ACC112 (cell line): ENCODE data around the gene CDS2.

Source experiments
- H2AFZ ChIP-seq: fragments of 200-600 bp; sonication (generic); one replicate; pipeline ENCODE4 v1.6.0; 2017; ENCODE audit warnings: antibody characterized with exemption, low read length; ENCODE audit not compliant: unreplicated experiment
- H3K27ac ChIP-seq: fragments of 200-600 bp; sonication (generic); 2 replicates; pipeline ENCODE4 v1.5.1; 2014; ENCODE audit warnings: low read depth, mild to moderate bottlenecking, antibody characterized with exemption, low read length, moderate library complexity
- H3K27me3 ChIP-seq: fragments of 200-600 bp; sonication (generic); 2 replicates; pipeline ENCODE4 v1.6.1; 2014; ENCODE audit warnings: mild to moderate bottlenecking, antibody characterized with exemption, low read length, moderate library complexity, mixed read lengths; ENCODE audit not compliant: insufficient read depth
- H3K36me3 ChIP-seq: fragments of 200-600 bp; sonication (generic); 2 replicates; pipeline ENCODE4 v1.6.1; 2016; ENCODE audit warnings: mild to moderate bottlenecking, antibody characterized with exemption, low read length, moderate library complexity, mixed read lengths; ENCODE audit not compliant: insufficient read depth
- H3K4me1 ChIP-seq: fragments of 200-600 bp; sonication (generic); one replicate; pipeline ENCODE4 v1.6.1; 2016; ENCODE audit warnings: low read length, mixed read lengths; ENCODE audit not compliant: insufficient read depth, unreplicated experiment, control insufficient read depth
- H3K4me3 ChIP-seq: fragments of 200-600 bp; sonication (generic); 2 replicates; pipeline ENCODE4 v1.5.1; 2014; ENCODE audit warnings: mild to moderate bottlenecking, low read depth, low read length
- H3K79me2 ChIP-seq: fragments of 200-600 bp; sonication (generic); one replicate; pipeline ENCODE4 v1.6.0; 2016; ENCODE audit warnings: low read length; ENCODE audit not compliant: control insufficient read depth, unreplicated experiment, insufficient read depth

The CDS2 gene

DNA sequence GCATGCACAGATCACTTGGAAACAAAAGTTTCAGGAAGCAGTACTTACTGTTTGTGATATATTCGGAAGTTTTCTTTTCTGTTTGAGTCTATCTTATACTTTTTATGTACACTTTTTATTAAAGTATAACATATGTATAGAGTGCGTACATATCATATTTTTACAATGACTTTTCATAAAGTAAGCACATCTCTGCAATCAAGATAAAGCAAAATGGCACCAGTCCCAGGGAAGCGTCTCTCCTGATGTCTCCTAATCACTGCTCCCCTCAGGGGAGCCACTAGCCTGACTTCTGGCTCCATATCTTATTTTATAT, 26.3 kb downstream of the CDS2 start:
- H3K79me2 ChIP-seq = peaks cover 36% of the 10 kb centered on the region
- no peak overlapping the region for H3K4me3 ChIP-seq
- H3K27me3 ChIP-seq = no peaks in the 10 kb centered on the region
- no peak overlapping the region for H3K27ac ChIP-seq
- H3K36me3 ChIP-seq = no peaks in the 10 kb centered on the region
- H2AFZ ChIP-seq = no peak overlapping the region
- H3K4me1 ChIP-seq = peaks cover 32% of the 10 kb centered on the region

DNA sequence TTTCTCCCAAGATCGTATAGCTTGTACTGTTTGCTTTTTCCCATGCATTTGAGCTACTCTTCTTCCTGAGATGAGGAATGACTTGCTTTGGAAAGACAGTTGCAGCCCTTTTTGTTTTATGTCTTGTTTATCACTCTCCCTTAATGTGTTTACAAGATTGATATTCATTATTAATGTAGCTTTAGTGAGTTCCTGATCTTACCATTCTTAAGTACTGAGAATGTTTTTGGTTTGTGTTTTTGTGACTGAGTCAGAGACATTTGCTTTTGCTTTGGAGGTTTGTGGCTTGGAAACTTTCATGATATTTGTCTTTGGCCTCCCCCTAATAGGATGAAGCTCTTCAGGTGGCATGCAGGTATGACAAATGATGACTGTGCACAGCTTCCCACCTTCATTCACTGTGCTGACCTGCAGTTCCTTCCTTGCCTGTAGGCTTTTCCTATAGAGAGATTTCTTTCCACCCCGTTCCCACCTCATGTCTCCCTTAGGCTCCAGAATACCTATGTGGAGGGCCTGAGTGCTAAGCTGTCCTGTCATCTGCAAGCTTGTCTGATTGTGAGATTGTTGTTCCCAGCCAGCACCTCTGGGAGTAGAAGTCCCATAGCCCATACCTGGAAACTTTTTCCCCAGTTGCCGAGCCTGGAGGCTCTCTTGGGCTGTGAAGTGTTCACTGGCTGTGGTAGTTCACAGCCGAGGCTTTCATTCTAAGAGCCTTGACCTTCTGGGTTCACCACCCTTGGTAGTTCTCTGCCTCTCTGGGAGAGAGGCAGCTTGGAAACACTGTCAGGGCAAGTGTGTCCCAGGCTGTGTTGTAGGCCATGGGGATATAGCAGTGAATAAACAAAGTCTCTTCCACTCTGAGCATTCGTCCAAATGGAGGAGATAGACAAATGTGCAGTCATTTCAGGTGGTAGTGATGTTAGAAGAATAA, 27.1 kb downstream of the CDS2 start:
- Histone ChIP-seq H3K36me3 (no peaks in the 10 kb centered on the region), H3K27me3 (no peaks in the 10 kb centered on the region), H3K27ac (no peak overlapping the region), H3K4me3 (no peak overlapping the region), H3K79me2 (peaks cover 43% of the 10 kb centered on the region), H3K4me1 (peaks cover 32% of the 10 kb centered on the region), H2AFZ (no peak overlapping the region)

DNA sequence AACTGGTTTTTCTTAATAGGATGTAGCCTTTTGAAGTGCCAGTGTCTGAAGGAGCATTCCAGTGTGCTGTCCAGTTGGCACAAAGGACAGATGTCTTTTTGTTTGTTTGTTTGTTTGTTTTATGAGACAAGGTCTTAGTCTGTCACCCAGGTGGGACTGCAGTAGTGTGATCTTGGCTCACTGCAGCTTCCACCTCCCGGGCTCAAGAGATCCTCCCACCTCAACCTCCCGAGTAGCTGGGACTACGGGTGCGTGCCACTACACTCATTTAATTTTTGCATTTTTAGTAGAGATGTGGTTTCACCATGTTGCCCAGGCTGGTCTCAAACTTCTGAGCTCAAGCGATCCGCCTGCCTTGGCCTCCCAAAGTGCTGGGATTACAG, 27.7 kb downstream of the CDS2 start:
- H3K27me3 ChIP-seq = no peaks in the 10 kb centered on the region
- no peak overlapping the region for H2AFZ ChIP-seq
- H3K79me2 ChIP-seq = peaks cover 43% of the 10 kb centered on the region
- no peak overlapping the region for H3K4me3 ChIP-seq
- no peak overlapping the region for H3K27ac ChIP-seq
- peaks cover 32% of the 10 kb centered on the region for H3K4me1 ChIP-seq
- no peaks in the 10 kb centered on the region for H3K36me3 ChIP-seq

GRCh38 chr20:5155404-5155803, 28.6 kb downstream of the CDS2 start:
- H3K27ac ChIP-seq = no peak overlapping the region
- H2AFZ ChIP-seq = no peak overlapping the region
- peaks cover 31% of the 10 kb centered on the region for H3K4me1 ChIP-seq
- H3K4me3 ChIP-seq = no peak overlapping the region
- H3K27me3 ChIP-seq = no peaks in the 10 kb centered on the region
- H3K36me3 ChIP-seq = no peaks in the 10 kb centered on the region
- peaks cover 42% of the 10 kb centered on the region for H3K79me2 ChIP-seq

DNA sequence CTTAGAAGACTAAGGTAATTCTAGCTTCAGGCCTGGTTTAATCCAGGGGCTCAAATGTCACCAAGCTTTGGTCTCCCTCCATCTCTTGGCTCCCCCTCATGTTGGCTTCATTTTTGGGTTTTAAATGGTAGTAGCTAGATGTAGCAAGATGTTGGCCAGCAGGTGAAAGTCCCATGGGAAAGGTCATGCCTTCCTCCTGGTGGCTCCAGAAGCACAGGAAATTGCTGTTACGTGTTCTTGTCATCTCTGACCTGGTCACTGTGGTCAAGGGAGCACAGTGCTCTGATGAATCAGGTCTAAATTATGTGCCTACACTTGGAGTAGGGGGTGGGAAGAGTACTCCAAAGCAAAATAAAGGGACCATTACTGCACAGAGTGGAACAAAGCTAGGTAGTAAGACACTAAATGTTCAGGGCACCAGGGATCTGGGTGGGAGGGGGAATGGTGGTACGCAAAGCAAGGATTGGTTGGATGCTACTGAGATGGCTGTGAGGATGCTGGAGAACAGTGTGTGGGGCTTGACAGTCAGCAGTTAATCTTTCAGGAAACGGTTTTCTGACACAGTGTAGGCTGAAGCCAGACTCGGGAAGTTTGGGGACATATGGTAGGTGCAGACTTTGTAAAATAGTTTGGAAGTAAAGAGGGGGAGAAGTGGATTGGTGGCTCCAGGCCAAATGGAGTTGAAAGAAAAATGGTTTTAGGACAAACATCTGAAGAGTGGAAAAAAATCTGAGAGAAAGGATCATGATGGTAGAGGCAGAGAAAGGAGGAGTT, 30.1 kb downstream of the CDS2 start:
- peaks cover 34% of the 10 kb centered on the region for H3K4me1 ChIP-seq
- H3K27ac ChIP-seq = peak overlapping the region; percentile 21; the same call in 1 of the 2 replicates
- H3K36me3 ChIP-seq = no peaks in the 10 kb centered on the region
- H3K27me3 ChIP-seq = no peaks in the 10 kb centered on the region
- H3K4me3 ChIP-seq = peak overlapping the region; percentile 10; the same call in 1 of the 2 replicates
- H2AFZ ChIP-seq = no peak overlapping the region
- peaks cover 48% of the 10 kb centered on the region for H3K79me2 ChIP-seq

- Histone ChIP-seq H3K36me3 (no peaks in the 10 kb centered on the region), H3K27me3 (no peaks in the 10 kb centered on the region), H3K4me1 (peaks cover 29% of the 10 kb centered on the region), H2AFZ (no peak overlapping the region), H3K27ac (no peak overlapping the region), H3K79me2 (peaks cover 40% of the 10 kb centered on the region), H3K4me3 (no peak overlapping the region)
These were observed 33.1 kb downstream of the CDS2 start for GRCh38 chr20:5159928-5160327.

DNA sequence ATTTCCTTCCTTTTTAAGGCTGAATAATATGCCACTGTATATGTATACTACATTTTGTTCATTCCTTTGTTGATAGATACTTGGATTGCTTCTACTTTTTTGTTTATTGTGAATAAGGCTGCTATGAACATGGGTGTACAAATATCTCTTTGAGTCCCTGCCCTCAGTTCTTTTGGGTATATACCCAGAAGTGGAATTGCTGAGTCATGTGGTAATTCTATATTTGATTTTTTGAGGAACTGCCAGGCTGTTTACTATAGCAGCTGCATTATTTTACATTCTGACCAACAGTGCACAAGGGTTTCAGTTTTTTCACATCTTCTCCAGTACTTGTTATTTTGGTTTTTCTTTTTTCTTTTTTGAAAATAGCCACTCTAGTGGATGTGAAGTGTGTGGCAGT, 34.1 kb downstream of the CDS2 start:
- H3K4me3 ChIP-seq = no peak overlapping the region
- no peaks in the 10 kb centered on the region for H3K36me3 ChIP-seq
- no peak overlapping the region for H3K27ac ChIP-seq
- H2AFZ ChIP-seq = no peak overlapping the region
- peaks cover 28% of the 10 kb centered on the region for H3K4me1 ChIP-seq
- H3K27me3 ChIP-seq = no peaks in the 10 kb centered on the region
- H3K79me2 ChIP-seq = peaks cover 39% of the 10 kb centered on the region

GRCh38 chr20:5161536-5162164, 34.8 kb downstream of the CDS2 start:
- Histone ChIP-seq H3K27ac (no peak overlapping the region), H3K27me3 (no peaks in the 10 kb centered on the region), H2AFZ (no peak overlapping the region), H3K4me3 (no peak overlapping the region), H3K79me2 (peaks cover 32% of the 10 kb centered on the region), H3K4me1 (peaks cover 20% of the 10 kb centered on the region), H3K36me3 (no peaks in the 10 kb centered on the region)

GRCh38 chr20:5164645-5165625, 38.1 kb downstream of the CDS2 start:
- Histone ChIP-seq H3K27me3 (no peaks in the 10 kb centered on the region), H3K4me3 (no peak overlapping the region), H3K79me2 (peaks cover 27% of the 10 kb centered on the region)

More at GRCh38 chr20:5164645-5165625, 38.1 kb downstream of the CDS2 start:
- peaks cover 31% of the 10 kb centered on the region for H3K4me1 ChIP-seq
- H3K27ac ChIP-seq = no peak overlapping the region
- no peaks in the 10 kb centered on the region for H3K36me3 ChIP-seq
- no peak overlapping the region for H2AFZ ChIP-seq
